HG03025 (cell line): Measurements from ENCODE around the gene DEUP1.

Experiments used
- ATAC-seq: cut with Tn5 transposase; IDR thresholded peaks from one replicate; pipeline ENCODE4 v1.9.1; 2021; ENCODE audit warnings: mild to moderate bottlenecking, moderate library complexity; ENCODE audit not compliant: unreplicated experiment, low FRiP score

DEUP1 gene

DNA sequence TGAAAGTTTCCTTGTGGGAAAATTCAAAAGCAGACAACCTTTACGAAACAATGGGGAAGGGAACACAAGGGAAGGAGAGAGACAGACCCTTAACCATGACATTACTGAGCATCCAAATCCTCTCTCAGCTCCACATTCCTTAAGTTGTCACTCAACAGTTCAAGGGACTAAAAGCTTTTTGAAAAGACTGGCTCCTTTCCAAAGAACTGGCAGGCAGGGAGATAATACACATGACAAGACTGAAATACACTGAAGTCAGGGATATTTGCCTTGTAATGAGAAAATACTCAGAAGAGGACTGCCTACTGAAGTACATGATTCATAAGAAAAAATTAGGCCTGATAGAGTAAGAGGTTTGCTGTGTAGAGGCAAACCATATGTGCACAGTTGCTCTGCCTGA, 143.6 kb downstream of the DEUP1 start:
- no peak for ATAC-seq

DNA sequence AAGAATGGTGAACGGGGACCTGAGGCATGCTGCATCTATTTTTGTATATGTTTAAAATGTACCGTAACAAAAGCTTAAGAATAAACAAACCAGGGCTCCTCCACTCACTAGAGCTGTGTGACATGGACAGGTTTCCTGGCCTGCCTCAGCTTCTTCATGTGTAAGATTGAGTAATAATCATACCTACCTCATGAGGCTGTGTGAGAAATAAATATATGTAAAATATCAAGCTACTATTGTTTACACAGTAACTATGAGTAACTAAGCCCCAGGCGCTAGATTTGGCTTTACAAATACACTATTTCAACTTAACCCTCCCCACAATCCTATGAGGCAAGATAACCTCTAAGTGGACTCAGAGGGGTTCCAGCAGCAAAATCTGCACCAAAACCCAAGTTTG, 146.3 kb downstream of the DEUP1 start:
- ATAC-seq: no peak

DNA sequence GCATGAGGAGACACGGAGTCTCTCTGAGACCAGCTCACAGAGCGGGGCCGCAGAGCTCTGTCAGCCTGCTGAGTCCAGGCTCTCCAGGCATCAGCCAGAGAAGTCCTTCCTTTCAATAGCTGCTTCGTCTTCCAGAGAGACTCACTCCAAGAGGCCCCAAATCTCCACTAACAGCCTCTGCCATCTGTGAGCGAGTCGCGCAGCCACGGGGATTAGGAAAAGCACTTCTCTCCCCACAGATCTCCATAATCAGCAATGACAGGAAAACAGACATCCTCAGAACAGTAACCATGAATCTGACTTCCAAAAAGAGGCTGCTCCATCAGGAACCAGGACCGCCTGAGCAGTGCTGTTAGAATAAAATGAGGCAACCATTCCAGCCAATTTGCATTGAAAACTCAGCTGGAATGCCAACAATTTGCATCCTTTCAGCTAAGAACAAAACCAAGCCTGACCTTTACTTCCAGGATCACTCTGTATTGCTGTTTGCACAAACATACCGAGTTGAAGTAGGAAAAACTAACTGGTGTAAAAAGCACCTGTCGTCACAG, 147.2 kb downstream of the DEUP1 start:
- ATAC-seq: no peak

DNA sequence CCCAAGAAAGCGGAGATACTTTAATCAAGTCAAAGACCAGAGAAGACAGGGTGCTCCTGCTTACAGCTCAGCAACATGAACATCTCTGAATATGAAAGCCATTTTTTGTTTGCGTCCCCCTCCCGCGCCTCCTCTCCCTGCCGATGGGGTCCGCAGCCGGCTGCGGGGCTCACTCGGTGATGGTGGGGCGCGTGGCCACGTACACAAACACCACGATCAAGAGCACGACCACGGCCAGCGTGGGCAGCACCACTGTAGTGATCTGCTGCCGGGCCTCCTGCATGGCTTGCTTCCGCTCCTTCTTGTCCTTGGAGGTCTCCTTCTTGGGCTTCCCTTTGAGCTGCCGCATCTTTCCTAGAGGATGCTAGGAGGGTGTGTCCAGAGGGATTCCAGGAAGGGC, 148.3 kb downstream of the DEUP1 start:
- ATAC-seq: no peak

DNA sequence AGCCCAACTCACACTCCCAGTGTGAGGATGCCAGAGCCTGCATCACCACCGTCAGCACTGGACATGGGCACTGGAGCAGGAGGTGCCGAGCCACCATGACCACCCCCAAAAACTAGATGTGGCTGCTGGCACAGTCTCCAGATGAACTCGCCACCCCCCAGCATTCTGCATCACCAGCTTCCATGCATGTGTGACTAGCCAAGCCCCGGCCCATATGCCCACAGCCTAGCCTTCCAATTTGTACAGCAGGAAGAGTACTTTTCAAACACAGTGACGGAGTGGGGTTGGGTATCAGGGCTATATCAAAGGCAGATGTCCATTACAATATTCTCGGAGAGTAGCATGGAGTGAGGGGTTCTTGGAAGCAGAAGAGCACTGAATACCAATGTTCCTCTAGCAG, 149.7 kb downstream of the DEUP1 start:
- ATAC-seq: no peak

DNA sequence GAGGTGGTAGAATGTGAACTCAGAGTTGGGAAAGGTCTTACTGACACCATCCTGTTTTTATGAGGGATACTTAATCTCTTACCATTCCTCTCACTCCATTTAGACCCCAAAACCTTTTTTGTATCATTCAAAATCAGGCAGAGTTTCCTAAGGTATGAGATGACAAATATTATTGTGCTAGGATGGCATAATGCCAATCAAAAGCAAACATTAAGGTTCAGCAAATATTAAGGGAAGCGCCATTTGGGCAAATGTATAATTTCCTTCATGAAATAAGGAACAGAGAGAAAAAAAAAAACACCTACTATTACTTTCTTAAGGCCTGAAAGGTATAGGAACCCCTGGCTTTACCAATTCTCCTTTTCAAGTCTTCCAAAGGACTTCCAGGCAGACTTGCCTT, 150.2 kb downstream of the DEUP1 start:
- no peak for ATAC-seq

DNA sequence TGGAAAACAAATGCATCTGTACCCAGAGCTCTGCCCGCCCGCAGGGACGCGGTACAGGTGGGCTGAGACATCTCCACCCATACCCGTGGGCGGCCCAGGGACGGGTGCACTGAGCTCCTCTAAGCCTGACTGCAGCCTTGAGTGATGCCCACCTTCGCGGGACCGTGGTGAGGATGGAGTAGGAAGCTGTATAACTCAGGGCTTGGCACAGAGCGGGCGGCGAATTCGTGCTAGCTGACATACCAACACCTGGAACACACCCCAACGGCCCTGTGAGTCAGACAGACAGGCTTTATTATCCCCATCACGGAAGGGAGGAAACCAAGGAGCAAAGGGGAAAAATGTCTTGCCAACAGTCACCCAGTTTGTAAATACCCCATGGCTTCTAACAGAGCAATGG, 150.7 kb downstream of the DEUP1 start:
- no peak for ATAC-seq

DNA sequence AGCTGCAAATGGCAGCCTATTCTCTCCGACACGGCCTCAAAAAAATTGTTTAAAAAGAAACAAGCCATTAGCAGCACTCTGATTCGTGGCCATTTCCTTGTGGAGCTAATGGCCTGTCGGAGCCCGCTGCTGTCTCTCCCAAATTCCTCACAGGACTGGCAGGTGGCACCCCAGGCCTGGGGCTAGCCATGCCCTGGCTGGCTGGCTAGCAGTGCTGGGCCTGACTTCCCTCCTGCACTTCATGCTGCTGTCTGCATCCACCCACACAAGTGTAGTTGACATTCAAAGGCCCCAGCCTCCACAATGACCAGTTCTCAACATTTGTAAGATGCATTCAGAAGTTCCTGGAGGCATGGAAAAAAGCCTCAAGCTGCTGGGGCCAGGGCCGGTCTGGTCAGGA, 151.2 kb downstream of the DEUP1 start:
- ATAC-seq: no peak

DNA sequence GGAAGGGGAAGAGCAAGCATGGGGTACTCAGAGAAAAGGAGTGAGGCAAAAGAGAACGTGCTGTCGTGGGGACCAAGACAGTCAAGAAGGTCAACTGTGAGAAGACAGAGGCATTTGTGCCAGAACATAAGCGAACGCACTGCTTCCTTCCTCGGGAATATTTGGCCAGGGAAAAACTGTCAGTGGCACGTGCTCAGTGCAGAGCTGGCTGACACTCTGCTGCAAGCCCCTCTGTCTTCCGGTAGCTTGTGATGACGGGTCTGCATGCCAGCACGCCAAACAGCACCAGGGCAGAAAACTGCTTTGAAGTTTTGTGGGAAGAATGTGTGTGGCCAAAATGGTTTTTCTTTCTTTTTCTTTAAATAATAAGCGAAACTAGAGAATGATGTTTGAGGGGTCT, 152.0 kb downstream of the DEUP1 start:
- ATAC-seq: no peak

DNA sequence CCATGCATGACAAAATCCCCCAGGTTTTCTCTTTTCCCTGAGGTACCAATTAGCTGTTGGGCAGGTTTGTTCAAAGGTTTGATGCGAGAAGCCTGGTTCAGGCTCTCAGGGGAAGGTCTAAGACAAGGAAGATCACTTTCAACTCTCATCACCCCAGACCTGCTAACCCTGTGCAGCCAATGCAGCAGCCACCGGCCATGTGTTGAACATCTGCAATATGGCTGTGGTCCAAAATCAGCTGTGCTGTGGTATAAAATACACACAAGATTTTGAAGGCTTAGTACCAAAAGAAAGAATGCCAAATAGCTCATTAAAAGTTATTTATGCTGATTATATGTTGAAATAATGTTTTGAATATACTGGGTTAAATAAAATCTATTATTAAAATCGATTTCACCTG, 154.2 kb downstream of the DEUP1 start:
- no peak for ATAC-seq

DNA sequence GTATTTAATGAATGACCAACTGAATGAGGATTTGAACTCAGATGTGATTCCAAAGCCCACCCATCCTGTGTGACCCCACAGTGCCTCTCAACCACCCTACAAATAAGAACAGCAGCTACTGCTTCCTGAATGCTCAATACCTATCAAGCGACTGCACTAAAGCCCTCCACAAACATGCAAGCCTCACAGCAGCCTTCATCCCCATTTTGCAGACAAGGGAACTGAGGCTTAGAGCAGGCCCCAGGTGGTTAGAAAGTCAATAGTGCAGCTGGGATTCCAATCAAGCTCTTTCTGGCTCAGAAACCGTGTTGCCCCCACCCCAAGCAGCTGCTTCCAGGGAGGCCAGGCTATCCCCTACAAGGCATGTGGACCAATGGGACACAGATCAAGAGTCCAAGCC, 155.4 kb downstream of the DEUP1 start:
- ATAC-seq: no peak

DNA sequence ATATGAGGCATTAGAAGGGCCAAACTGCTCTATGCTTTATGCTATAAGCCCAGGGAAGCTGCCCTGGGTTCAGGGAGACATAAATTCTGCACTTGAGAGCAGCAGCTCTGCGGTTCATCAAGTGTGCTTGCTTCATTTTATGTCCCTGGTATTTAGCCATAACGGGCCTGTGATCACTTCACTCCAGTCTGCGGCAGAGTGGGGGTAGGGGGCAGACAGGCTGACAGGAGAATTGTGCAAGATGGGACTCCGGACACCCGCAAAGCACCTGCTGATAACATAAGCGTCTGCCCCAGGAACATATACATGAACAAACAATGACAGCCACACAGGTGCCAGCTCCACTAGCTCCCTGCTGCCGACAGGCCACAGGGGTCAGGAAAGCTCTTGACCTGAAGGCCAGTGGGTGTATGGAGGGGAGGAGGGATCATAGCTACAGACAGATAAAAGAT, 156.5 kb downstream of the DEUP1 start:
- no peak for ATAC-seq
